Activated CD8-positive, alpha-beta T cell treated with anti-CD3 and anti-CD28 coated beads for 36 hours (primary cell): ENCODE data around the gene CBY3. TPM values are rescaled to one million over a fixed set of nuclear protein-coding genes. Genes with fewer than 3 reads are reported as not detected.
"Not testable (repeated sequence)": the region's sequence is repeated elsewhere in the genome, so short reads cannot be mapped to it uniquely, and the experiment has no call there.

Source experiments
- ATAC-seq: fragments of 200-7000 bp; cut with Tn5 transposase; one replicate; pipeline ENCODE4 v1.10.0; 2021; ENCODE audit warnings: mild to moderate bottlenecking, moderate library complexity
- CTCF ChIA-PET: fragments of 350-600 bp; sonication (Branson Sonifier 250); formaldehyde crosslinking; loops from one replicate; lab custom pipeline; 2021; ENCODE audit warnings: antibody characterized with exemption; lab: Charles Lee
- POLR2A ChIA-PET: fragments of 350-600 bp; sonication (Branson Sonifier 250); formaldehyde crosslinking; loops from one replicate; lab custom pipeline; 2021; ENCODE audit warnings: antibody characterized with exemption; lab: Charles Lee
- DNase-seq: peaks from one replicate; pipeline ENCODE4 v3.0.0-alpha.2; 2020
- H3K27ac Mint-ChIP-seq: one replicate; pipeline ENCODE4 v1.8.0; 2021; ENCODE audit warnings: mild to moderate bottlenecking, mixed read lengths
- H3K27me3 Mint-ChIP-seq: one replicate; pipeline ENCODE4 v1.8.0; 2021; ENCODE audit warnings: mixed read lengths
- H3K36me3 Mint-ChIP-seq: one replicate; pipeline ENCODE4 v1.8.0; 2021; ENCODE audit warnings: low read depth, mixed read lengths
- H3K4me1 Mint-ChIP-seq: one replicate; pipeline ENCODE4 v1.8.0; 2021; ENCODE audit warnings: low read depth, mixed read lengths
- H3K4me3 Mint-ChIP-seq: one replicate; pipeline ENCODE4 v1.8.0; 2021; ENCODE audit warnings: mild to moderate bottlenecking, moderate library complexity, mixed read lengths
- H3K9me3 Mint-ChIP-seq: one replicate; pipeline ENCODE4 v1.8.0; 2021; ENCODE audit warnings: mixed read lengths
- intact Hi-C: fragments of 100-400 bp; cut with micrococcal nuclease; formaldehyde crosslinking; loops from one replicate; pipeline ENCODE4 v1.10.0; 2022
- total RNA-seq, 2 experiments: library from RNA; stranded (reverse); gene quantifications; one replicate each; pipeline ENCODE4 v1.2.3, GENCODE V29; 2021
- TF ChIP-seq, protein P1 (sequence below): fragments of 200-600 bp; IDR thresholded peaks from one replicate; pipeline ENCODE4 v1.8.0; 2022; ENCODE audit warnings: antibody characterized with exemption, mild to moderate bottlenecking

Gene CBY3
- total RNA-seq, 2 experiments from 2014 or later, result 0.47 to 1.2 TPM

DNA sequence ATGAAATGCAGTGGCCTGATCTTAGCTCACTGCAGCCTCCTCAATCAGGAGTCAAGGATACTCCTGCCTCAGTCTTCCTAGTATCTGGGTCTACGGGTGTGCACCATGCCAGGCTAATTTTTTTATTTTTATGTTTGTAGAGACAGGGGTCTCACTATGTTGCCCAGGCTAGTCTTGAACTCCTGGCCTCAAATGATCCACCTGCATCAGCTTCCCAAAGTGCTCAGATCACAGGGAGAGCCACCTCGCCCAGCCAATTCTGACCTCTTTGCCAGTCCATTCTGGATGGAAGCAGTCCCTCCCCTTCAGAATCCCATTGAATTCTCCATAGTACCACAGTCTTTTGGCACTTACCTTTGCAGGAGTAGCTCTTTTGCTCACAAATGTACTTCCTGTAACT, 16.3 kb upstream of the CBY3 start:
- Mint-ChIP-seq H3K27ac (peak overlapping the region; percentile 99), H3K4me1 (peaks cover 23% of the 10 kb centered on the region), H3K9me3 (no peaks in the 10 kb centered on the region), H3K27me3 (no peaks in the 10 kb centered on the region), H3K36me3 (peaks cover 24% of the 10 kb centered on the region), H3K4me3 (peak overlapping the region; percentile 96)
- ATAC-seq (no peak), DNase-seq (no peak)
- TF ChIP-seq, protein P1, sequence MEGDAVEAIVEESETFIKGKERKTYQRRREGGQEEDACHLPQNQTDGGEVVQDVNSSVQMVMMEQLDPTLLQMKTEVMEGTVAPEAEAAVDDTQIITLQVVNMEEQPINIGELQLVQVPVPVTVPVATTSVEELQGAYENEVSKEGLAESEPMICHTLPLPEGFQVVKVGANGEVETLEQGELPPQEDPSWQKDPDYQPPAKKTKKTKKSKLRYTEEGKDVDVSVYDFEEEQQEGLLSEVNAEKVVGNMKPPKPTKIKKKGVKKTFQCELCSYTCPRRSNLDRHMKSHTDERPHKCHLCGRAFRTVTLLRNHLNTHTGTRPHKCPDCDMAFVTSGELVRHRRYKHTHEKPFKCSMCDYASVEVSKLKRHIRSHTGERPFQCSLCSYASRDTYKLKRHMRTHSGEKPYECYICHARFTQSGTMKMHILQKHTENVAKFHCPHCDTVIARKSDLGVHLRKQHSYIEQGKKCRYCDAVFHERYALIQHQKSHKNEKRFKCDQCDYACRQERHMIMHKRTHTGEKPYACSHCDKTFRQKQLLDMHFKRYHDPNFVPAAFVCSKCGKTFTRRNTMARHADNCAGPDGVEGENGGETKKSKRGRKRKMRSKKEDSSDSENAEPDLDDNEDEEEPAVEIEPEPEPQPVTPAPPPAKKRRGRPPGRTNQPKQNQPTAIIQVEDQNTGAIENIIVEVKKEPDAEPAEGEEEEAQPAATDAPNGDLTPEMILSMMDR, result no peak
- intact Hi-C loops, result no loop called here
- CTCF ChIA-PET, result interaction anchor here (4.5 kb wide), 1 partner anchor 17 kb away, joined by 27 read pairs; the partner anchor contains the start of gene CBY3
- POLR2A ChIA-PET, result interaction anchor here (1.0 to 4.9 kb wide), 4 partner anchors 13 to 74 kb away, joined by 4 to 49 read pairs (median 18); partner anchors contain the start of genes CBY3, HNRNPH1 and MAML1

DNA sequence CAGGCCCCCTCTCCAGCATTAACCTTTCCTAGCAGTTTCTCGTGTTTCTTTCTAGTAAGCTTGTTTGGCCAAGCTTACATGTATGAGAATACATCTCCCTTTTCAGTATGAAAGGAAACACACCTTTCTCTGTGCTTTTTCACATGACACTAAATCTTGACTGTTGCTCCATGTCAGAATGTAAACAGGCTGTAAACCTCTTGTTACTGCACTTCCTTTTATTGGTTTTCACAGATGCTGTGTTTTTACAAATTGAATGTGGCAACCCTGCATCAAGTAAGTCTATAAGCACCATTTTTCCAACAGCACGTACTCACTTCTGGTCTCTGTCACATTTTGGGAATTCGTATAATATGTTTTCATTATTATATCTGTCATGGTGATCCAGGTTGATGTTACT, 15.8 kb upstream of the CBY3 start:
- ChIA-PET POLR2A (interaction anchor here (1.5 to 3.0 kb wide), 2 partner anchors 17 to 36 kb away, joined by 13 to 24 read pairs; partner anchors contain the start of genes CBY3 and MAML1), CTCF (interaction anchor here (4.5 kb wide), 1 partner anchor 17 kb away, joined by 27 read pairs; the partner anchor contains the start of gene CBY3)
- no peaks in the 10 kb centered on the region for H3K27me3 Mint-ChIP-seq
- no peak for DNase-seq
- intact Hi-C loops, result no loop called here
- H3K36me3 Mint-ChIP-seq, result peaks cover 20% of the 10 kb centered on the region
- peak overlapping the region; percentile 99 for H3K27ac Mint-ChIP-seq
- no peak for ATAC-seq
- TF ChIP-seq, protein P1, result no peak
- no peak overlapping the region for H3K4me3 Mint-ChIP-seq
- H3K9me3 Mint-ChIP-seq, result no peaks in the 10 kb centered on the region
- peaks cover 22% of the 10 kb centered on the region for H3K4me1 Mint-ChIP-seq

DNA sequence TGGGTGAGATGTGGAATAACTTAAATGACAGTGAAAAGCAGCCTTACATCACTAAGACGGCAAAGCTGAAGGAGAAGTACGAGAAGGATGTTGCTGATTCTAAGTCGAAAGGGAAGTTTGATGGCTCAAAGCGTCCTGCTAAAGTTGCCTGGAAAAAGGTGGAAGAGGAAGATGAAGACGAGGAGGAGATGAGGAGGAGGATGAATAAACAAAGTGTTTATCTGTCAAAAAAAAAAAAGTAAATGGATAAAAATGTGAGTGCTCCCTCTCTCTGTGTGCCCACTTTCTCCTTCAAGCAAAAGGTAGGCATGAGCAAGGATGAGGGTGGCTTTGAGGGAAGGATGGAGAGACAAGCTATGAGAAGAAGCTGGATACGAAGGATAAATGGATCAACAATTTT, 13.7 kb upstream of the CBY3 start:
- Mint-ChIP-seq H3K4me1 (peaks cover 12% of the 10 kb centered on the region), H3K27ac (no peak overlapping the region), H3K4me3 (no peak overlapping the region), H3K27me3 (no peaks in the 10 kb centered on the region), H3K9me3 (no peaks in the 10 kb centered on the region), H3K36me3 (peaks cover 8% of the 10 kb centered on the region)
- CTCF ChIA-PET, result interaction anchor here (4.5 kb wide), 1 partner anchor 15 kb away, joined by 27 read pairs; the partner anchor contains the start of gene CBY3
- intact Hi-C loops, result no loop called here
- DNase-seq, result no peak
- TF ChIP-seq, protein P1, result no peak
- ATAC-seq, result no peak
- POLR2A ChIA-PET, result interaction anchor here (0.7 to 1.1 kb wide), 2 partner anchors 9 to 16 kb away, joined by 3 to 7 read pairs; no protein-coding TSS in a partner anchor

DNA sequence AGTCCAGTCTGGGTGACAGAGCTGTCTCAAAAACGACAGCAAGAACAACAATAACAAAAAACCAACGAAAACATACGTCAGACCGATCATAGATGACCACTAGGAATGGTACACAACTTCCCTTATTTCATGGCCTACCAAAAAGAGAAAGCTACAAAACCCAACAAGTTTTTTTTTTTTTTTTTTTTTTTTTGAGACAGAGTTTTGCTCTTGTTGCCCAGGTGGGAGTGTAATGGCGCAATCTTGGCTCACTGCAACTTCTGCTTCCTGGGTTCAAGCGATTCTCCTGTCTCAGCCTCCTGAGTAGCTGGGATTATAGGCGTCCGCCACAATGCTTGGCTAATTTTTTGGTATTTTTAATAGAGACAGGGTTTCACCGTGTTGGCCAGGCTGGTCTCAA, 8.4 kb upstream of the CBY3 start:
- H3K4me1 Mint-ChIP-seq, H3K9me3 Mint-ChIP-seq, POLR2A ChIA-PET, H3K27me3 Mint-ChIP-seq, CTCF ChIA-PET, H3K36me3 Mint-ChIP-seq, DNase-seq, H3K27ac Mint-ChIP-seq, intact Hi-C loops, ATAC-seq, H3K4me3 Mint-ChIP-seq: not testable (repeated sequence)

- Mint-ChIP-seq H3K36me3 (peaks cover 31% of the 10 kb centered on the region), H3K9me3 (no peaks in the 10 kb centered on the region), H3K27me3 (no peaks in the 10 kb centered on the region), H3K27ac (peak overlapping the region; percentile 98), H3K4me1 (peaks cover 33% of the 10 kb centered on the region), H3K4me3 (peak overlapping the region; percentile 91)
- ATAC-seq (no peak), DNase-seq (no peak)
- CTCF ChIA-PET, result interaction anchor here (1.0 to 5.1 kb wide), 5 partner anchors 11 to 117 kb away, joined by 3 to 27 read pairs (median 4); no protein-coding TSS in a partner anchor
- POLR2A ChIA-PET, result interaction anchor here (0.7 to 6.3 kb wide), 10 partner anchors 10 to 178 kb away, joined by 3 to 45 read pairs (median 8); partner anchors contain the start of genes HNRNPH1, MAML1 and MRNIP
- TF ChIP-seq, protein P1, result no peak
- intact Hi-C loops, result no loop called here
These were observed 637 bp downstream of the CBY3 start for GRCh38 chr5:179680014-179680779.
